MM.1S (cell line): ENCODE results near the gene PCF11.

Source experiments
- CTCF ChIP-seq: fragments of 300-600 bp; sonication (generic); IDR thresholded peaks from 2 replicates; pipeline ENCODE4 v1.5.1; 2016; ENCODE audit warnings: antibody characterized with exemption, low read length, mixed read lengths
- EZH2 ChIP-seq: fragments of 300-600 bp; sonication (generic); optimal IDR thresholded peaks from 2 replicates; pipeline ENCODE3; 2017; ENCODE audit warnings: low read depth, mild to moderate bottlenecking, antibody characterized with exemption, low read length, mixed read lengths

GRCh38 chr11:83223457-83223856, 66.5 kb downstream of the PCF11 start:
- TF ChIP-seq EZH2 (no peak), CTCF (no peak)
